Measurements from ENCODE around the gene HDLBP. TPM values are rescaled to one million over a fixed set of nuclear protein-coding genes. Genes with fewer than 3 reads are reported as not detected.
A peak's percentile ranks its signal among the peaks of the same experiment; 100 is the strongest.

HDLBP gene
- total and polyA plus RNA-seq, 2 experiments from 2014 or later: 230 to 306 TPM

DNA sequence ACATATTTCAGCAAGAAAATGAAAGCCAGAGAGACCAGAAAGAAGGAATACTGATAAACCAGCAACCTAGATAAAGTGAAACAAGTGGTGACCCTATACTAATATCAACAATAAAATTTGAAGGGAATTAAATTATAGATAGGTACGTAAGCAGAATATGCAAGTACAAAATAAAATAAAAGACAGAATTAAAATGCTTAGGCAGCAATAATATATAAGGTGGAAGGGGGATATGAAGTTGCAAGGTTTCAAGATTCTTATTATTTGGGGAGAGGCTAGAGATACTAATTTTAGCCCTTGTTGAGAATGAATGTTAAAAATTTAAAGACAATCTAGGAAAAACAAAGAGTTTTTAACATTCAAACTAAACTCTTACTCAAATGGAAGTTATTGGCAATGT is 39.6 kb downstream of the HDLBP start (continued):
- TF ChIP-seq, protein P1, sequence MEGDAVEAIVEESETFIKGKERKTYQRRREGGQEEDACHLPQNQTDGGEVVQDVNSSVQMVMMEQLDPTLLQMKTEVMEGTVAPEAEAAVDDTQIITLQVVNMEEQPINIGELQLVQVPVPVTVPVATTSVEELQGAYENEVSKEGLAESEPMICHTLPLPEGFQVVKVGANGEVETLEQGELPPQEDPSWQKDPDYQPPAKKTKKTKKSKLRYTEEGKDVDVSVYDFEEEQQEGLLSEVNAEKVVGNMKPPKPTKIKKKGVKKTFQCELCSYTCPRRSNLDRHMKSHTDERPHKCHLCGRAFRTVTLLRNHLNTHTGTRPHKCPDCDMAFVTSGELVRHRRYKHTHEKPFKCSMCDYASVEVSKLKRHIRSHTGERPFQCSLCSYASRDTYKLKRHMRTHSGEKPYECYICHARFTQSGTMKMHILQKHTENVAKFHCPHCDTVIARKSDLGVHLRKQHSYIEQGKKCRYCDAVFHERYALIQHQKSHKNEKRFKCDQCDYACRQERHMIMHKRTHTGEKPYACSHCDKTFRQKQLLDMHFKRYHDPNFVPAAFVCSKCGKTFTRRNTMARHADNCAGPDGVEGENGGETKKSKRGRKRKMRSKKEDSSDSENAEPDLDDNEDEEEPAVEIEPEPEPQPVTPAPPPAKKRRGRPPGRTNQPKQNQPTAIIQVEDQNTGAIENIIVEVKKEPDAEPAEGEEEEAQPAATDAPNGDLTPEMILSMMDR (conservative IDR thresholded peaks at IDR 0.05; ENCODE audit: low read depth in 2 of 2): no peak
- TF ChIP-seq ZNF331 (CRISPR knock-in tag; IDR thresholded peaks at IDR 0.05; ENCODE audit: low read depth) (no peak), JUNB (IDR thresholded peaks at IDR 0.05; ENCODE audit: unreplicated experiment) (no peak), STAT1 (IDR thresholded peaks at IDR 0.05; ENCODE audit: unreplicated experiment) (no peak)

DNA sequence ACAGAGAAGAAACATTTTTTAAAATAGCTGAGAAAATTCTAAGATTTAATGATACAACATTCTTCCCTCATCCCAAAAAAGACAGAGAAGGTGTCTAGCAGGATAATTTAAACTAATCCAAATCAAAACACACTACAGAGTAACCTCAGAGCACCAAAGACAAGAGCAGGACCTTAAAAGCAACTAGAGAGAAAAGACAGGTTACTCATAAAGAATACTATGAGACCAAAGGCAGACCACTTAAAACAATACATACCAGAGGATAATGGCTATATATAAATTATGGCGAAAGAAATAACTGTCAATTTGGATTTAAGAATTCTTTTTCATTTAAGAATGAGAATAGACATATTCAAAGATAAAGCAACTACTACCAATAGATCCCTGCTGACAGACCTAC is 40.0 kb downstream of the HDLBP start:
- Mint-ChIP-seq H3K4me1 (peaks cover 37% of the 10 kb centered on the region), H3K9me3 (no peaks in the 10 kb centered on the region), H3K27ac (no peak overlapping the region), H3K36me3 (ENCODE audit: low read depth) (peaks cover 3% of the 10 kb centered on the region; the same call in 1 of the 3 replicates), H3K4me3 (no peak overlapping the region), H3K27me3 (ENCODE audit: insufficient read depth, low read depth, poor library complexity) (peaks cover 12% of the 10 kb centered on the region)
- no peak for DNase-seq (ENCODE audit: low spot score)
- Histone ChIP-seq H4K20me1 (replicated peaks; ENCODE audit: insufficient read depth) (peaks cover 41% of the 10 kb centered on the region), H3K27ac (ENCODE audit: low read depth) (no peak overlapping the region), H2AFZ (no peak overlapping the region), H3K36me3 (ENCODE audit: insufficient read depth) (no peaks in the 10 kb centered on the region), H3K4me1 (ENCODE audit: insufficient read depth) (peaks cover 32% of the 10 kb centered on the region), H3K9me2 (ENCODE audit: insufficient read depth) (no peaks in the 10 kb centered on the region), H3K4me3 (no peak overlapping the region), H3K4me2 (no peak overlapping the region), H3K79me2 (replicated peaks; ENCODE audit: insufficient read depth) (peaks cover 93% of the 10 kb centered on the region), H3K27me3 (ENCODE audit: insufficient read depth) (no peaks in the 10 kb centered on the region), H3F3A (replicated peaks; ENCODE audit: low read depth) (0 out of 2 replicates have a peak, but pooled peaks cover 3% of the 10 kb centered on the region)
- no peak for ATAC-seq
- TF ChIP-seq ZNF331 (CRISPR knock-in tag; IDR thresholded peaks at IDR 0.05; ENCODE audit: low read depth): no peak
- TF ChIP-seq, protein P2, sequence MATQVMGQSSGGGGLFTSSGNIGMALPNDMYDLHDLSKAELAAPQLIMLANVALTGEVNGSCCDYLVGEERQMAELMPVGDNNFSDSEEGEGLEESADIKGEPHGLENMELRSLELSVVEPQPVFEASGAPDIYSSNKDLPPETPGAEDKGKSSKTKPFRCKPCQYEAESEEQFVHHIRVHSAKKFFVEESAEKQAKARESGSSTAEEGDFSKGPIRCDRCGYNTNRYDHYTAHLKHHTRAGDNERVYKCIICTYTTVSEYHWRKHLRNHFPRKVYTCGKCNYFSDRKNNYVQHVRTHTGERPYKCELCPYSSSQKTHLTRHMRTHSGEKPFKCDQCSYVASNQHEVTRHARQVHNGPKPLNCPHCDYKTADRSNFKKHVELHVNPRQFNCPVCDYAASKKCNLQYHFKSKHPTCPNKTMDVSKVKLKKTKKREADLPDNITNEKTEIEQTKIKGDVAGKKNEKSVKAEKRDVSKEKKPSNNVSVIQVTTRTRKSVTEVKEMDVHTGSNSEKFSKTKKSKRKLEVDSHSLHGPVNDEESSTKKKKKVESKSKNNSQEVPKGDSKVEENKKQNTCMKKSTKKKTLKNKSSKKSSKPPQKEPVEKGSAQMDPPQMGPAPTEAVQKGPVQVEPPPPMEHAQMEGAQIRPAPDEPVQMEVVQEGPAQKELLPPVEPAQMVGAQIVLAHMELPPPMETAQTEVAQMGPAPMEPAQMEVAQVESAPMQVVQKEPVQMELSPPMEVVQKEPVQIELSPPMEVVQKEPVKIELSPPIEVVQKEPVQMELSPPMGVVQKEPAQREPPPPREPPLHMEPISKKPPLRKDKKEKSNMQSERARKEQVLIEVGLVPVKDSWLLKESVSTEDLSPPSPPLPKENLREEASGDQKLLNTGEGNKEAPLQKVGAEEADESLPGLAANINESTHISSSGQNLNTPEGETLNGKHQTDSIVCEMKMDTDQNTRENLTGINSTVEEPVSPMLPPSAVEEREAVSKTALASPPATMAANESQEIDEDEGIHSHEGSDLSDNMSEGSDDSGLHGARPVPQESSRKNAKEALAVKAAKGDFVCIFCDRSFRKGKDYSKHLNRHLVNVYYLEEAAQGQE (IDR thresholded peaks at IDR 0.05; ENCODE audit: unreplicated experiment): no peak

DNA sequence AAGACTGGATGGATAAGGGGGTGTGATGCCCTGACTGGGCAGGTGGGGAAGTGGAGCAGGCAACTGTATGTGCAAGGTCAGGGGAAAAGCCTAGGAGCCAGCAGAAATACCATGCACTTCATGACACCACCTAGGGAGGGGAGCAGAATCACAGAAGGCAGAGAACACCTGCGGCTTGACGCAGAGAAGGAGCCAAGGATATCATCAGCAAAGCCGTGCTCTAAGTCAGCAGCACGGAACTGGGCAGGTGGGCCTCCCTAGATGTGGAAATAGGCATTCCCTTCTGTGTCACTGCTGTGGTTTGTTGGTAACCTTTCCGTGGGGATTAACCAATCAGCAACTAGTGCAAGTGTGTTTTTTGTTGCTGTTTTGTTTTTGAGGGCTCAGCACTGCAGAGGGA is 41.3 kb downstream of the HDLBP start:
- Histone ChIP-seq H3K27me3 (ENCODE audit: insufficient read depth) (no peaks in the 10 kb centered on the region), H3K4me2 (no peak overlapping the region), H3K79me2 (replicated peaks; ENCODE audit: insufficient read depth) (peaks cover 93% of the 10 kb centered on the region), H3K36me3 (ENCODE audit: insufficient read depth) (no peaks in the 10 kb centered on the region), H3K4me1 (ENCODE audit: insufficient read depth) (peaks cover 19% of the 10 kb centered on the region), H3K27ac (ENCODE audit: low read depth) (no peak overlapping the region), H3K9me2 (ENCODE audit: insufficient read depth) (no peaks in the 10 kb centered on the region), H2AFZ (no peak overlapping the region), H3K4me3 (no peak overlapping the region), H3F3A (replicated peaks; ENCODE audit: low read depth) (0 out of 2 replicates have a peak, but pooled peaks cover 3% of the 10 kb centered on the region), H4K20me1 (replicated peaks; ENCODE audit: insufficient read depth) (peaks cover 50% of the 10 kb centered on the region)
- Mint-ChIP-seq H3K27me3 (ENCODE audit: insufficient read depth, low read depth, poor library complexity) (peaks cover 12% of the 10 kb centered on the region), H3K4me1 (peaks cover 28% of the 10 kb centered on the region), H3K36me3 (ENCODE audit: low read depth) (peaks cover 3% of the 10 kb centered on the region; the same call in 1 of the 3 replicates), H3K4me3 (peak overlapping the region; percentile 1; the same call in 1 of the 3 replicates), H3K27ac (no peak overlapping the region), H3K9me3 (no peaks in the 10 kb centered on the region)
- peak; percentile 42 for DNase-seq (ENCODE audit: low spot score)
- peak; percentile 15 for ATAC-seq
- TF ChIP-seq, protein P3, sequence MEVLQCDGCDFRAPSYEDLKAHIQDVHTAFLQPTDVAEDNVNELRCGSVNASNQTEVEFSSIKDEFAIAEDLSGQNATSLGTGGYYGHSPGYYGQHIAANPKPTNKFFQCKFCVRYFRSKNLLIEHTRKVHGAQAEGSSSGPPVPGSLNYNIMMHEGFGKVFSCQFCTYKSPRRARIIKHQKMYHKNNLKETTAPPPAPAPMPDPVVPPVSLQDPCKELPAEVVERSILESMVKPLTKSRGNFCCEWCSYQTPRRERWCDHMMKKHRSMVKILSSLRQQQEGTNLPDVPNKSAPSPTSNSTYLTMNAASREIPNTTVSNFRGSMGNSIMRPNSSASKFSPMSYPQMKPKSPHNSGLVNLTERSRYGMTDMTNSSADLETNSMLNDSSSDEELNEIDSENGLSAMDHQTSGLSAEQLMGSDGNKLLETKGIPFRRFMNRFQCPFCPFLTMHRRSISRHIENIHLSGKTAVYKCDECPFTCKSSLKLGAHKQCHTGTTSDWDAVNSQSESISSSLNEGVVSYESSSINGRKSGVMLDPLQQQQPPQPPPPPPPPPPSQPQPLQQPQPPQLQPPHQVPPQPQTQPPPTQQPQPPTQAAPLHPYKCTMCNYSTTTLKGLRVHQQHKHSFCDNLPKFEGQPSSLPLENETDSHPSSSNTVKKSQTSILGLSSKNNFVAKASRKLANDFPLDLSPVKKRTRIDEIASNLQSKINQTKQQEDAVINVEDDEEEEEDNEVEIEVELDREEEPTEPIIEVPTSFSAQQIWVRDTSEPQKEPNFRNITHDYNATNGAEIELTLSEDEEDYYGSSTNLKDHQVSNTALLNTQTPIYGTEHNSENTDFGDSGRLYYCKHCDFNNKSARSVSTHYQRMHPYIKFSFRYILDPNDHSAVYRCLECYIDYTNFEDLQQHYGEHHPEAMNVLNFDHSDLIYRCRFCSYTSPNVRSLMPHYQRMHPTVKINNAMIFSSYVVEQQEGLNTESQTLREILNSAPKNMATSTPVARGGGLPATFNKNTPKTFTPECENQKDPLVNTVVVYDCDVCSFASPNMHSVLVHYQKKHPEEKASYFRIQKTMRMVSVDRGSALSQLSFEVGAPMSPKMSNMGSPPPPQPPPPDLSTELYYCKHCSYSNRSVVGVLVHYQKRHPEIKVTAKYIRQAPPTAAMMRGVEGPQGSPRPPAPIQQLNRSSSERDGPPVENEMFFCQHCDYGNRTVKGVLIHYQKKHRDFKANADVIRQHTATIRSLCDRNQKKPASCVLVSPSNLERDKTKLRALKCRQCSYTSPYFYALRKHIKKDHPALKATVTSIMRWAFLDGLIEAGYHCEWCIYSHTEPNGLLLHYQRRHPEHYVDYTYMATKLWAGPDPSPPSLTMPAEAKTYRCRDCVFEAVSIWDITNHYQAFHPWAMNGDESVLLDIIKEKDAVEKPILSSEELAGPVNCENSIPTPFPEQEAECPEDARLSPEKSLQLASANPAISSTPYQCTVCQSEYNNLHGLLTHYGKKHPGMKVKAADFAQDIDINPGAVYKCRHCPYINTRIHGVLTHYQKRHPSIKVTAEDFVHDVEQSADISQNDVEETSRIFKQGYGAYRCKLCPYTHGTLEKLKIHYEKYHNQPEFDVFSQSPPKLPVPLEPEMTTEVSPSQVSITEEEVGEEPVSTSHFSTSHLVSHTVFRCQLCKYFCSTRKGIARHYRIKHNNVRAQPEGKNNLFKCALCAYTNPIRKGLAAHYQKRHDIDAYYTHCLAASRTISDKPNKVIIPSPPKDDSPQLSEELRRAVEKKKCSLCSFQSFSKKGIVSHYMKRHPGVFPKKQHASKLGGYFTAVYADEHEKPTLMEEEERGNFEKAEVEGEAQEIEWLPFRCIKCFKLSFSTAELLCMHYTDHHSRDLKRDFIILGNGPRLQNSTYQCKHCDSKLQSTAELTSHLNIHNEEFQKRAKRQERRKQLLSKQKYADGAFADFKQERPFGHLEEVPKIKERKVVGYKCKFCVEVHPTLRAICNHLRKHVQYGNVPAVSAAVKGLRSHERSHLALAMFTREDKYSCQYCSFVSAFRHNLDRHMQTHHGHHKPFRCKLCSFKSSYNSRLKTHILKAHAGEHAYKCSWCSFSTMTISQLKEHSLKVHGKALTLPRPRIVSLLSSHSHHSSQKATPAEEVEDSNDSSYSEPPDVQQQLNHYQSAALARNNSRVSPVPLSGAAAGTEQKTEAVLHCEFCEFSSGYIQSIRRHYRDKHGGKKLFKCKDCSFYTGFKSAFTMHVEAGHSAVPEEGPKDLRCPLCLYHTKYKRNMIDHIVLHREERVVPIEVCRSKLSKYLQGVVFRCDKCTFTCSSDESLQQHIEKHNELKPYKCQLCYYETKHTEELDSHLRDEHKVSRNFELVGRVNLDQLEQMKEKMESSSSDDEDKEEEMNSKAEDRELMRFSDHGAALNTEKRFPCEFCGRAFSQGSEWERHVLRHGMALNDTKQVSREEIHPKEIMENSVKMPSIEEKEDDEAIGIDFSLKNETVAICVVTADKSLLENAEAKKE (CRISPR knock-in tag; IDR thresholded peaks at IDR 0.05): no peak
- TF ChIP-seq POLR2AphosphoS5 (IDR thresholded peaks at IDR 0.05; ENCODE audit: low read depth): no peak
